Measurements from ENCODE around the gene KCNK6. TPM values are rescaled to one million over a fixed set of nuclear protein-coding genes. Genes with fewer than 3 reads are reported as not detected.

Gene KCNK6
- total and polyA plus RNA-seq, 2 of the 8 experiments (the other 6 are each of a cell fraction or from before 2014, with no cell fraction given), result 10.6 to 13.3 TPM

- no peak for TF ChIP-seq E2F6 (IDR thresholded peaks at IDR 0.05)
- no peak for TF ChIP-seq SUZ12 (IDR thresholded peaks at IDR 0.05; ENCODE audit: low read length)
- TF ChIP-seq SAP30 (IDR thresholded peaks at IDR 0.05; ENCODE audit: insufficient read depth, insufficient replicate concordance, low read length), result no peak
- TF ChIP-seq RAD21 (IDR thresholded peaks at IDR 0.05 in 1 of 2, conservative IDR thresholded peaks at IDR 0.05 in 1 of 2; ENCODE audit: low read depth in 2 of 2, low read length in 2 of 2), result no peak
- no peak for TF ChIP-seq NANOG (IDR thresholded peaks at IDR 0.05; ENCODE audit: insufficient read depth, low read depth, low read length, poor library complexity, severe bottlenecking)
- no peak for TF ChIP-seq GTF2F1 (IDR thresholded peaks at IDR 0.05; ENCODE audit: borderline replicate concordance, low read depth, low read length)
- no peak for TF ChIP-seq CREB1 (IDR thresholded peaks at IDR 0.05)
- no peak for TF ChIP-seq SIN3A (conservative IDR thresholded peaks at IDR 0.05 in 1 of 2, IDR thresholded peaks at IDR 0.05 in 1 of 2; ENCODE audit: low read depth in 1 of 2, low read length in 2 of 2)
- TF ChIP-seq ATF2 (IDR thresholded peaks at IDR 0.05; ENCODE audit: low read length), result no peak
Measured at GRCh38 chr19:38280030-38280921, 39.4 kb upstream of the KCNK6 start (continued).

Data from H1 (cell line).